CD14-positive monocyte (primary cell): ENCODE results near the gene TRIM45. TPM values are rescaled to one million over a fixed set of nuclear protein-coding genes. Genes with fewer than 3 reads are reported as not detected.

Experiments
- DNase-seq, 3 donors: peaks; one replicate each; pipeline ENCODE4 v3.0.0-alpha.2; 2011 to 2022
- H2AFZ ChIP-seq: 2 replicates; pipeline ENCODE4 v1.6.0; 2012; ENCODE audit warnings: mild to moderate bottlenecking, low read depth, low read length, inconsistent platforms; ENCODE audit not compliant: insufficient read depth, poor library complexity, severe bottlenecking
- H3K27ac ChIP-seq, 2 donors: 1 replicate in 1 of 2; 2 replicates in 1 of 2; pipeline ENCODE4 v1.5.1; 2012 to 2013; ENCODE audit warnings: low read length in 2 of 2, control low read depth in 1 of 2, inconsistent platforms in 1 of 2, low read depth in 1 of 2, mild to moderate bottlenecking in 1 of 2
- H3K27me3 ChIP-seq, 2 donors: one replicate each; pipeline versions ENCODE4 v1.6.0 to v1.6.1; 2011 to 2013; ENCODE audit warnings: low read length in 2 of 2; ENCODE audit not compliant: control insufficient read depth in 2 of 2, insufficient read depth in 2 of 2
- H3K36me3 ChIP-seq, 2 donors: replicated peaks in 1 of 2; 1 replicate in 1 of 2; 2 replicates in 1 of 2; pipeline versions ENCODE4 v1.5.1 to v1.6.1; 2012 to 2013; ENCODE audit warnings: low read length in 2 of 2, control low read depth in 1 of 2, inconsistent platforms in 1 of 2, mild to moderate bottlenecking in 1 of 2; ENCODE audit not compliant: insufficient read depth in 2 of 2, control insufficient read depth in 1 of 2
- H3K4me1 ChIP-seq, 2 donors: 1 replicate in 1 of 2; 2 replicates in 1 of 2; pipeline versions ENCODE4 v1.5.1 to v1.6.1; 2012 to 2013; ENCODE audit warnings: low read length in 2 of 2, control low read depth in 1 of 2, inconsistent platforms in 1 of 2, mild to moderate bottlenecking in 1 of 2, moderate library complexity in 1 of 2; ENCODE audit not compliant: insufficient read depth in 2 of 2, control insufficient read depth in 1 of 2
- H3K4me2 ChIP-seq: replicated peaks from 2 replicates; pipeline ENCODE3; 2012; ENCODE audit warnings: low read length, moderate library complexity, mild to moderate bottlenecking; ENCODE audit not compliant: poor library complexity, severe bottlenecking; ENCODE audit errors: extremely low read depth
- H3K4me3 ChIP-seq, 3 experiments: fragments of 200-600 bp in 1 of 3; sonication (generic) in 1 of 3; replicated peaks in 1 of 3; 1 replicate in 2 of 3; 2 replicates in 1 of 3; pipeline ENCODE4 v1.5.1; 2011 to 2013; ENCODE audit warnings: low read length in 3 of 3, mild to moderate bottlenecking in 3 of 3, control low read depth in 2 of 3, low read depth in 2 of 3, inconsistent platforms in 1 of 3, moderate library complexity in 1 of 3
- H3K79me2 ChIP-seq: 2 replicates; pipeline ENCODE4 v1.6.0; 2012; ENCODE audit warnings: mild to moderate bottlenecking, control low read depth, inconsistent platforms, low read length, moderate library complexity; ENCODE audit not compliant: insufficient read depth
- H3K9ac ChIP-seq: 2 replicates; pipeline ENCODE4 v1.6.0; 2017; ENCODE audit warnings: low read length, mild to moderate bottlenecking; ENCODE audit not compliant: insufficient read depth, poor library complexity, severe bottlenecking
- H3K9me3 ChIP-seq, 2 donors: replicated peaks in 1 of 2; 1 replicate in 1 of 2; 2 replicates in 1 of 2; pipeline versions ENCODE4 v1.5.1 to v1.6.1; 2012 to 2013; ENCODE audit warnings: low read length in 2 of 2, control low read depth in 1 of 2; ENCODE audit not compliant: control insufficient read depth in 1 of 2, insufficient read depth in 1 of 2
- H4K20me1 ChIP-seq: 2 replicates; pipeline ENCODE4 v1.6.0; 2012; ENCODE audit warnings: mild to moderate bottlenecking, low read length, control low read depth, moderate library complexity; ENCODE audit not compliant: insufficient read depth
- H3K27ac Mint-ChIP-seq, 7 donors: one replicate each; pipeline ENCODE4 v1.8.0; 2020; ENCODE audit warnings: mild to moderate bottlenecking in 7 of 7, mixed read lengths in 7 of 7, moderate library complexity in 6 of 7, inconsistent platforms in 2 of 7
- H3K27me3 Mint-ChIP-seq, 3 donors: one replicate each; pipeline ENCODE4 v1.8.0; 2021 to 2022; ENCODE audit warnings: low read depth in 3 of 3, mild to moderate bottlenecking in 3 of 3, mixed read lengths in 3 of 3, moderate library complexity in 3 of 3, inconsistent platforms in 1 of 3
- H3K36me3 Mint-ChIP-seq, 2 donors: one replicate each; pipeline ENCODE4 v1.8.0; 2020; ENCODE audit warnings: mixed read lengths in 2 of 2, inconsistent platforms in 1 of 2, mild to moderate bottlenecking in 1 of 2
- H3K4me1 Mint-ChIP-seq: one replicate; pipeline ENCODE4 v1.8.0; 2020; ENCODE audit warnings: mild to moderate bottlenecking, mixed read lengths
- H3K4me3 Mint-ChIP-seq, 2 donors: one replicate each; pipeline ENCODE4 v1.8.0; 2020; ENCODE audit warnings: mild to moderate bottlenecking in 2 of 2, mixed read lengths in 2 of 2, moderate library complexity in 1 of 2
- H3K9me3 Mint-ChIP-seq, 7 donors: one replicate each; pipeline ENCODE4 v1.8.0; 2020 to 2022; ENCODE audit warnings: mixed read lengths in 7 of 7, mild to moderate bottlenecking in 6 of 7, moderate library complexity in 6 of 7, inconsistent platforms in 2 of 7
- WGBS: methylation state at CpG from one replicate; pipeline ENCODE4 v1.1.5; 2013; ENCODE audit warnings: missing lambda C conversion rate; ENCODE audit not compliant: insufficient coverage; 5-methylcytosine and 5-hydroxymethylcytosine counted together
- intact Hi-C, 2 donors: fragments of 100-400 bp; cut with micrococcal nuclease; formaldehyde crosslinking; loops; one replicate each; pipeline versions ENCODE4 v1.15.0 to v1.15.1; 2023
- polyA plus RNA-seq, 3 donors: library from polyadenylated mRNA; depleted of rRNA in 1 of 3; unstranded in 2 of 3; stranded (reverse) in 1 of 3; fragments of 300-500 nt in 2 of 3; fragments of >200 nt in 1 of 3; fragmentation: Illumina TruSeq in 2 of 3; gene quantifications; 1 replicate in 2 of 3; 2 replicates in 1 of 3; pipeline ENCODE4 v1.2.3, GENCODE V29; 2012 to 2021
- TF ChIP-seq, protein P1 (sequence below): fragments of 200-600 bp; IDR thresholded peaks from one replicate; pipeline ENCODE4 v1.8.0; 2022; ENCODE audit warnings: antibody characterized with exemption, mild to moderate bottlenecking

Gene TRIM45
- polyA plus RNA-seq, 3 donors = 0.85 to 1.4 TPM; not detected in 1

DNA sequence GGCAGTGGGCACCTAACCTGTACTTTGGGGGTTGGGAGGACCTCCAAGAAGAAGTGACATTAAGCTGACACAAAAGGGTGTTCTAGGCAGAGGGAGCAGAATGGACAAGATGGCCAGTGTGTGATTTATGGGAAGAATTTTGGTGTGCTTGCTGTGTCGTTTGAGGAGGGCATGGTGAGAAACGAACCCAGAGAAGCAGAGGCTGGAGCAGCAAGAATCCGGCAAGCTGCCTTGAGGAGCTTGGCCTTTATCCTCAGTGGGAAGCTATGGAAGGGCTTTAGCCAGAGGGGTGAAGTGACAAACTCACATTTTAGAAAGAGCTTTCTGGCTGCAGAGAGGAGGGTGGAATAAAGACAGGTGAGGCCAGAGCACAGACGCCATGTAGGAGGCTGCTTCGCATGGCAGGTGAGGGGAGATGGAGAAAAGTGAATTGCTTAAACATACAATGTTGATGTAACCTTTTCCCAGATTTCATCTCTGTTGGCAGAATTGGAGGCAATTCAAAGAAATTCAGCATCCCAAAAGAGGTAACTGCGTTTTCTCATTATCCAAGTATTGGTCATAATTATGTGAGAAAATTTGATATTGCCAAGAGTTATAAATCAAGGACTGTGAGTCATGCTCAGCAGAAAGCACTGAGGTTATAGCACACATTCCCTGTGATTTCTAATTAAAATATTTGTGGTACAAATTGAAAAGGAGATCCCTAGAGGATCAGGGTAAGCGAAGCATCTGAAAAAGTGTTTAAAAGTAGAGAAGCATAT is 26.5 kb downstream of the TRIM45 start:
- H3K4me2 ChIP-seq = no peak overlapping the region
- H3K36me3 ChIP-seq = peaks cover 95 to 100% of the 10 kb centered on the region in 2 donors
- H3K27me3 ChIP-seq = no peaks in the 10 kb centered on the region
- Mint-ChIP-seq H3K4me1 (peaks cover 3% of the 10 kb centered on the region), H3K27ac (peak overlapping the region in 2 of 7 donors; percentile 5 to 64), H3K27me3 (no peaks in the 10 kb centered on the region), H3K36me3 (peaks cover 87 to 90% of the 10 kb centered on the region in 2 donors), H3K9me3 (no peaks in the 10 kb centered on the region), H3K4me3 (no peak overlapping the region)
- H3K9ac ChIP-seq = no peak overlapping the region
- no peaks in the 10 kb centered on the region for H3K9me3 ChIP-seq
- H3K79me2 ChIP-seq = no peaks in the 10 kb centered on the region
- H3K4me3 ChIP-seq = no peak overlapping the region
- TF ChIP-seq, protein P1, sequence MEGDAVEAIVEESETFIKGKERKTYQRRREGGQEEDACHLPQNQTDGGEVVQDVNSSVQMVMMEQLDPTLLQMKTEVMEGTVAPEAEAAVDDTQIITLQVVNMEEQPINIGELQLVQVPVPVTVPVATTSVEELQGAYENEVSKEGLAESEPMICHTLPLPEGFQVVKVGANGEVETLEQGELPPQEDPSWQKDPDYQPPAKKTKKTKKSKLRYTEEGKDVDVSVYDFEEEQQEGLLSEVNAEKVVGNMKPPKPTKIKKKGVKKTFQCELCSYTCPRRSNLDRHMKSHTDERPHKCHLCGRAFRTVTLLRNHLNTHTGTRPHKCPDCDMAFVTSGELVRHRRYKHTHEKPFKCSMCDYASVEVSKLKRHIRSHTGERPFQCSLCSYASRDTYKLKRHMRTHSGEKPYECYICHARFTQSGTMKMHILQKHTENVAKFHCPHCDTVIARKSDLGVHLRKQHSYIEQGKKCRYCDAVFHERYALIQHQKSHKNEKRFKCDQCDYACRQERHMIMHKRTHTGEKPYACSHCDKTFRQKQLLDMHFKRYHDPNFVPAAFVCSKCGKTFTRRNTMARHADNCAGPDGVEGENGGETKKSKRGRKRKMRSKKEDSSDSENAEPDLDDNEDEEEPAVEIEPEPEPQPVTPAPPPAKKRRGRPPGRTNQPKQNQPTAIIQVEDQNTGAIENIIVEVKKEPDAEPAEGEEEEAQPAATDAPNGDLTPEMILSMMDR = no peak
- H4K20me1 ChIP-seq = no peaks in the 10 kb centered on the region
- H3K27ac ChIP-seq = no peak overlapping the region
- no peak for DNase-seq
- WGBS = 97% methylated on average over 3 of the region's 7 CpGs
- intact Hi-C loops = no loop called here
- no peak overlapping the region for H2AFZ ChIP-seq
- no peaks in the 10 kb centered on the region for H3K4me1 ChIP-seq

DNA sequence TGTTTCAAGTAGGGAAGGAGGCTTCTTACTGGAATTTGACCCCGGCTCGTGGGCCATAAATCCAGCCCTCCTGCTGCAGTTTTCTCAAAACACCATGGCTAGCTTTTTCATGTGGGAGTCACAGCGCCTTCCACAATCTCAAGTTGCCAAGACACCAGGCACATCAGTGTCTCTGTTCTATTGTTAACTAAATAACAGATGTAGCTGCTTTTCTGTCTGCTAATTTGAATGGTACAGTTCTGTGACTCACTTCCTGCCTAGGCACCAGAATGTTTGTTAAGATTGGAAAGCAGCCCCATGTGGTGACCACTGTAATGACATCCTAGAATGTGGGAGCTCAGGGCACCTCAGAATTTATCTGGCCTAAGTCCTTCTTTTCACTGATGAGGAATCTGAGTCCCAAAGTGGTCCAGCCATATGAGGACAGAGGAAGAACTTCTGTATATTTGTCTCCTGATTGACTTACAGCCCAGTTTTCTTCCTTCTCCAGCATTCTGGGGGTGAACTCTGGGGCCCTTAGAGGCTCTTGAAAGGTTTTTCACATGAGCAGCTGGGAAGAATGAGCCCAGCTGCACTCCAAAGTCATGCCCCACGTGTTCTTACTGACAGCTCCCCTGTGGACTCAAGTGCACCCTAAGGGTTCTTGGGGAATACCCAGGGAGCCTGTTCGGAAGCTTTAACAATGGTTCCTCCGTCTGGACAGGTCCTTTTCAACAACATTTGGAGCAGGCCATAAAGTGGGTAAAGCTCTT is 27.5 kb downstream of the TRIM45 start:
- Histone ChIP-seq H3K9me3 (no peaks in the 10 kb centered on the region), H3K27me3 (no peaks in the 10 kb centered on the region), H3K4me2 (no peak overlapping the region), H2AFZ (no peak overlapping the region), H4K20me1 (no peaks in the 10 kb centered on the region), H3K4me1 (no peaks in the 10 kb centered on the region), H3K27ac (no peak overlapping the region), H3K79me2 (no peaks in the 10 kb centered on the region), H3K9ac (no peak overlapping the region), H3K36me3 (peaks cover 94 to 99% of the 10 kb centered on the region in 2 donors), H3K4me3 (no peak overlapping the region)
- TF ChIP-seq, protein P1 = peak; percentile 22
- DNase-seq = peak in 1 of 3 donors; percentile 11
- Mint-ChIP-seq H3K27me3 (no peaks in the 10 kb centered on the region), H3K4me3 (no peak overlapping the region), H3K27ac (peak overlapping the region in 1 of 7 donors; percentile 1), H3K9me3 (no peaks in the 10 kb centered on the region), H3K36me3 (peaks cover 85 to 87% of the 10 kb centered on the region in 2 donors), H3K4me1 (peaks cover 3% of the 10 kb centered on the region)
- intact Hi-C loops = no loop called here
- 100% methylated on average over 2 of the region's 6 CpGs for WGBS
